H9 (cell line): ENCODE measurements around the gene HMGCLL1. TPM values are rescaled to one million over a fixed set of nuclear protein-coding genes. Genes with fewer than 3 reads are reported as not detected.

ENCODE experiments used
- DNase-seq: peaks from one replicate; pipeline ENCODE4 v3.0.0-alpha.2; 2017
- H2AFZ ChIP-seq: one replicate; pipeline ENCODE4 v1.6.1; 2013; ENCODE audit warnings: mild to moderate bottlenecking, low read length, control low read depth, moderate library complexity
- H2AK5ac ChIP-seq: 2 replicates; pipeline ENCODE4 v1.6.1; 2013; ENCODE audit warnings: low read length, control low read depth, mixed read lengths; ENCODE audit not compliant: insufficient read length
- H2BK120ac ChIP-seq: one replicate; pipeline ENCODE4 v1.6.1; 2013; ENCODE audit warnings: low read depth, mild to moderate bottlenecking, low read length, control low read depth, inconsistent platforms; ENCODE audit not compliant: poor library complexity, severe bottlenecking
- H2BK12ac ChIP-seq: 2 replicates; pipeline ENCODE4 v1.6.1; 2013; ENCODE audit warnings: low read length, control low read depth, mixed read lengths, low read depth; ENCODE audit not compliant: insufficient read length
- H2BK15ac ChIP-seq: 2 replicates; pipeline ENCODE4 v1.6.1; 2013; ENCODE audit warnings: low read depth, low read length, control low read depth
- H2BK20ac ChIP-seq: one replicate; pipeline ENCODE4 v1.6.1; 2013; ENCODE audit warnings: low read depth, mild to moderate bottlenecking, low read length, control low read depth, inconsistent platforms; ENCODE audit not compliant: poor library complexity, severe bottlenecking
- H2BK5ac ChIP-seq: 2 replicates; pipeline ENCODE4 v1.6.1; 2013; ENCODE audit warnings: low read length, control low read depth, mixed read lengths; ENCODE audit not compliant: insufficient read length
- H3K14ac ChIP-seq: 2 replicates; pipeline ENCODE4 v1.6.1; 2013; ENCODE audit warnings: low read length, control low read depth; ENCODE audit not compliant: insufficient read depth
- H3K18ac ChIP-seq: 2 replicates; pipeline ENCODE4 v1.6.1; 2013; ENCODE audit warnings: low read depth, mild to moderate bottlenecking, mixed read lengths, low read length, control low read depth; ENCODE audit not compliant: insufficient read length
- H3K23ac ChIP-seq: 2 replicates; pipeline ENCODE4 v1.6.1; 2013; ENCODE audit warnings: low read length, control low read depth, mixed read lengths, low read depth; ENCODE audit not compliant: insufficient read length
- H3K23me2 ChIP-seq: 2 replicates; pipeline ENCODE4 v1.6.1; 2013; ENCODE audit warnings: low read depth, mild to moderate bottlenecking, mixed read lengths, low read length, control low read depth; ENCODE audit not compliant: insufficient read length, poor library complexity, severe bottlenecking
- H3K27ac ChIP-seq: 2 replicates; pipeline ENCODE4 v1.5.1; 2013; ENCODE audit warnings: low read length, control low read depth, mixed read lengths, low read depth; ENCODE audit not compliant: insufficient read length
- H3K27me3 ChIP-seq: 2 replicates; pipeline ENCODE4 v1.6.1; 2013; ENCODE audit warnings: low read length, control low read depth, inconsistent platforms; ENCODE audit not compliant: insufficient read depth
- H3K4ac ChIP-seq: 2 replicates; pipeline ENCODE4 v1.6.1; 2013; ENCODE audit warnings: low read depth, mild to moderate bottlenecking, control low read depth, inconsistent platforms, low read length, moderate library complexity
- H3K4me1 ChIP-seq: 2 replicates; pipeline ENCODE4 v1.6.1; 2013; ENCODE audit warnings: low read length, control low read depth, inconsistent platforms; ENCODE audit not compliant: insufficient read depth
- H3K4me2 ChIP-seq: 2 replicates; pipeline ENCODE4 v1.6.1; 2013; ENCODE audit warnings: low read length, control low read depth, mixed read lengths; ENCODE audit not compliant: insufficient read length, insufficient read depth
- H3K56ac ChIP-seq: 2 replicates; pipeline ENCODE4 v1.6.1; 2013; ENCODE audit warnings: low read depth, mild to moderate bottlenecking, mixed read lengths, low read length, control low read depth; ENCODE audit not compliant: insufficient read length
- H3K79me1 ChIP-seq: 2 replicates; pipeline ENCODE4 v1.6.1; 2013; ENCODE audit warnings: low read depth, mild to moderate bottlenecking, moderate library complexity, low read length, control low read depth, inconsistent platforms; ENCODE audit not compliant: insufficient read depth, poor library complexity, severe bottlenecking
- H3K79me2 ChIP-seq: 2 replicates; pipeline ENCODE4 v1.6.1; 2013; ENCODE audit warnings: low read length, control low read depth, inconsistent platforms; ENCODE audit not compliant: insufficient read depth
- H3K9ac ChIP-seq: 2 replicates; pipeline ENCODE4 v1.6.1; 2013; ENCODE audit warnings: low read length, control low read depth, mixed read lengths; ENCODE audit not compliant: insufficient read length; ENCODE audit errors: extremely low read depth
- H3K9me3 ChIP-seq: one replicate; pipeline ENCODE4 v1.6.1; 2013; ENCODE audit warnings: low read depth, low read length, inconsistent platforms; ENCODE audit not compliant: control insufficient read depth
- H3T11ph ChIP-seq: one replicate; pipeline ENCODE4 v1.6.1; 2013; ENCODE audit warnings: mild to moderate bottlenecking, low read length, control low read depth, inconsistent platforms
- H4K20me1 ChIP-seq: one replicate; pipeline ENCODE4 v1.6.1; 2013; ENCODE audit not compliant: control insufficient read depth, insufficient read length, insufficient read depth
- H4K5ac ChIP-seq: 2 replicates; pipeline ENCODE4 v1.6.1; 2013; ENCODE audit warnings: low read depth, mild to moderate bottlenecking, mixed read lengths, low read length, control low read depth; ENCODE audit not compliant: insufficient read length
- H4K8ac ChIP-seq: replicated peaks from 2 replicates; pipeline ENCODE4 v1.6.1; 2013; ENCODE audit warnings: low read length, control low read depth, mixed read lengths, low read depth; ENCODE audit not compliant: insufficient read length
- H4K91ac ChIP-seq: 2 replicates; pipeline ENCODE4 v1.6.1; 2013; ENCODE audit warnings: low read depth, mild to moderate bottlenecking, moderate library complexity, mixed read lengths, low read length, control low read depth; ENCODE audit not compliant: insufficient read length
- H3K27ac Mint-ChIP-seq, 3 experiments: 2 replicates in 2 of 3; 3 replicates in 1 of 3; pipeline ENCODE4 v1.8.0; 2020 to 2021; ENCODE audit warnings: mixed read lengths in 3 of 3, mild to moderate bottlenecking in 1 of 3, moderate library complexity in 1 of 3
- H3K27me3 Mint-ChIP-seq: 2 replicates; pipeline ENCODE4 v1.8.0; 2021; ENCODE audit warnings: low read depth, mild to moderate bottlenecking, moderate library complexity, mixed read lengths
- H3K36me3 Mint-ChIP-seq, 3 experiments: 2 replicates in 2 of 3; 3 replicates in 1 of 3; pipeline ENCODE4 v1.8.0; 2020 to 2021; ENCODE audit warnings: low read depth in 3 of 3, mixed read lengths in 3 of 3; ENCODE audit not compliant: insufficient read depth in 1 of 3
- H3K4me1 Mint-ChIP-seq, 2 experiments: 2 replicates each; pipeline ENCODE4 v1.8.0; 2020; ENCODE audit warnings: mixed read lengths in 2 of 2
- H3K4me3 Mint-ChIP-seq, 2 experiments: 2 replicates in 1 of 2; 3 replicates in 1 of 2; pipeline ENCODE4 v1.8.0; 2020 to 2021; ENCODE audit warnings: mild to moderate bottlenecking in 2 of 2, mixed read lengths in 2 of 2, moderate library complexity in 1 of 2
- H3K9me3 Mint-ChIP-seq, 2 experiments: 2 replicates in 1 of 2; 3 replicates in 1 of 2; pipeline ENCODE4 v1.8.0; 2020; ENCODE audit warnings: mild to moderate bottlenecking in 2 of 2, mixed read lengths in 2 of 2, moderate library complexity in 1 of 2
- total RNA-seq: library from RNA; stranded (reverse); gene quantifications from 2 replicates; pipeline ENCODE4 v1.2.1, GENCODE V29; 2021
- TF ChIP-seq, protein P1 (sequence below): fragments of 200-600 bp; sonication (generic); conservative IDR thresholded peaks from 3 replicates; pipeline ENCODE4 v1.8.0; 2021; ENCODE audit warnings: antibody characterized with exemption, mild to moderate bottlenecking

The HMGCLL1 gene
- total RNA-seq, 1 experiment from 2014 or later = 0.24 TPM

DNA sequence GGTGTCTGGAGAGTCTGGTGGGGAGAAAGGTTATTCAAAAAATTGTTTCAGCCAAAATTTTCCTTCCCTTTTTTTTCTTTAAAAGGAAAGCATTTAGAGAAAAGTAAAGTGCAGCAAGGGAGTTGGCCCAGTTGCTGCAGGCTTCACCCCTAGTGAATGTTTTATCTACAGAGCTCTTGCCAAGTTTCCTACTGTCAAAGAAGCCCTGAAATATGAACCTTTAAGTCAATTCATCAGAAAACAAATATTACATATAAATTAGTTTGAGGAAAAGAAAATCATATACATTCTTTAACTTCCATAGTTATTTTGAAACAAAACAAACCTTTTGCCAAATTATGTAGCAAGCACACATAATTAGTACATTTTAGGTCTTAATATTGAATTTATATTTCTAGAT, 25.0 kb upstream of the HMGCLL1 start:
- Histone ChIP-seq H3K9me3 (no peaks in the 10 kb centered on the region), H3K14ac (no peak overlapping the region), H3K27ac (no peak overlapping the region), H2BK5ac (no peak overlapping the region), H4K91ac (no peak overlapping the region), H3K4me1 (no peaks in the 10 kb centered on the region), H4K5ac (no peak overlapping the region), H3K23ac (no peak overlapping the region), H2BK120ac (no peak overlapping the region), H3K79me2 (no peaks in the 10 kb centered on the region), H3K18ac (no peak overlapping the region), H3K56ac (no peak overlapping the region), H3K27me3 (no peaks in the 10 kb centered on the region), H2BK15ac (no peak overlapping the region), H2BK12ac (no peak overlapping the region), H2AFZ (no peak overlapping the region), H2AK5ac (no peak overlapping the region), H3K9ac (no peak overlapping the region), H2BK20ac (no peak overlapping the region), H3K4me2 (no peak overlapping the region), H3K23me2 (no peaks in the 10 kb centered on the region), H4K20me1 (no peaks in the 10 kb centered on the region), H3K79me1 (no peaks in the 10 kb centered on the region), H4K8ac (no peak overlapping the region), H3T11ph (no peak overlapping the region), H3K4ac (no peak overlapping the region)
- TF ChIP-seq, protein P1, sequence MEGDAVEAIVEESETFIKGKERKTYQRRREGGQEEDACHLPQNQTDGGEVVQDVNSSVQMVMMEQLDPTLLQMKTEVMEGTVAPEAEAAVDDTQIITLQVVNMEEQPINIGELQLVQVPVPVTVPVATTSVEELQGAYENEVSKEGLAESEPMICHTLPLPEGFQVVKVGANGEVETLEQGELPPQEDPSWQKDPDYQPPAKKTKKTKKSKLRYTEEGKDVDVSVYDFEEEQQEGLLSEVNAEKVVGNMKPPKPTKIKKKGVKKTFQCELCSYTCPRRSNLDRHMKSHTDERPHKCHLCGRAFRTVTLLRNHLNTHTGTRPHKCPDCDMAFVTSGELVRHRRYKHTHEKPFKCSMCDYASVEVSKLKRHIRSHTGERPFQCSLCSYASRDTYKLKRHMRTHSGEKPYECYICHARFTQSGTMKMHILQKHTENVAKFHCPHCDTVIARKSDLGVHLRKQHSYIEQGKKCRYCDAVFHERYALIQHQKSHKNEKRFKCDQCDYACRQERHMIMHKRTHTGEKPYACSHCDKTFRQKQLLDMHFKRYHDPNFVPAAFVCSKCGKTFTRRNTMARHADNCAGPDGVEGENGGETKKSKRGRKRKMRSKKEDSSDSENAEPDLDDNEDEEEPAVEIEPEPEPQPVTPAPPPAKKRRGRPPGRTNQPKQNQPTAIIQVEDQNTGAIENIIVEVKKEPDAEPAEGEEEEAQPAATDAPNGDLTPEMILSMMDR = no peak
- Mint-ChIP-seq H3K9me3 (no peaks in the 10 kb centered on the region; a peak in 1 of 5 replicates), H3K36me3 (no peaks in the 10 kb centered on the region), H3K27me3 (no peaks in the 10 kb centered on the region), H3K27ac (no peak overlapping the region), H3K4me3 (no peak overlapping the region), H3K4me1 (no peaks in the 10 kb centered on the region)
- no peak for DNase-seq
